ENCODE data around the gene SDC4. TPM values are rescaled to one million over a fixed set of nuclear protein-coding genes. Genes with fewer than 3 reads are reported as not detected.

Gene SDC4
- total RNA-seq, 4 donors from 2014 or later = 60.7 to 140 (median 94.3) TPM

GRCh38 chr20:45290677-45291355 lies 57.4 kb downstream of the SDC4 start:
- intact Hi-C loops (cut with DNase I; ENCODE audit: low total_unique reads) = loop anchor here (10.0 kb wide), 1 partner anchor 236 kb away; no protein-coding TSS in a partner anchor
- Histone ChIP-seq H3K27me3 (peaks cover 13% of the 10 kb centered on the region), H3K27ac (no peak overlapping the region), H3K4me1 (peaks cover 0 to 18% (median 10%) of the 10 kb centered on the region in 4 donors), H3K4me3 (no peak overlapping the region), H3K9me3 (no peaks in the 10 kb centered on the region), H3K36me3 (no peaks in the 10 kb centered on the region)
- DNase-seq = peak; percentile 84
- in situ Hi-C loops (cut with MboI; ENCODE audit: low pct_ligation_motif_present in 1 of 4, low pct_unique_long_range_greater_than_20kb in 1 of 4, low sequenced_read_pairs in 3 of 4) = loop anchor here in 2 of 4 donors (25.0 kb wide), 3 partner anchors 179 to 279 kb away; partner anchors contain the start of genes KCNS1 (in 1 of the 2), WFDC12 (in 1 of the 2) and WFDC5 (in 1 of the 2)
- WGBS, 2 donors (ENCODE audit: low coverage in 1 of 2) = 0 to 18% methylated on average over 1 to 8 of the region's 8 CpGs
- TF ChIP-seq POLR2AphosphoS5 (IDR thresholded peaks at IDR 0.05) (no peak), POLR2A (IDR thresholded peaks at IDR 0.05) (no peak), CTCF (IDR thresholded peaks at IDR 0.05) (peak; percentile 85 to 90 (median 87)), EP300 (IDR thresholded peaks at IDR 0.05; ENCODE audit: low read depth) (no peak)

GRCh38 chr20:45289942-45290676 lies 58.1 kb downstream of the SDC4 start:
- no peak overlapping the region for H3K4me3 ChIP-seq
- WGBS, 2 donors (ENCODE audit: low coverage in 1 of 2) = 74 to 89% methylated on average over 3 to 13 of the region's 13 CpGs
- DNase-seq = no peak
- in situ Hi-C loops (cut with MboI; ENCODE audit: low pct_ligation_motif_present in 1 of 4, low pct_unique_long_range_greater_than_20kb in 1 of 4, low sequenced_read_pairs in 3 of 4) (loop anchor here in 2 of 4 donors (25.0 kb wide), 3 partner anchors 178 to 278 kb away; partner anchors contain the start of genes KCNS1 (in 1 of the 2), WFDC12 (in 1 of the 2) and WFDC5 (in 1 of the 2)), intact Hi-C loops (cut with DNase I; ENCODE audit: low total_unique reads) (loop anchor here (10.0 kb wide), 1 partner anchor 235 kb away; no protein-coding TSS in a partner anchor)
- H3K36me3 ChIP-seq = no peaks in the 10 kb centered on the region
- peaks cover 12% of the 10 kb centered on the region for H3K27me3 ChIP-seq
- no peaks in the 10 kb centered on the region for H3K9me3 ChIP-seq
- TF ChIP-seq CTCF (IDR thresholded peaks at IDR 0.05) (no peak), POLR2A (IDR thresholded peaks at IDR 0.05) (no peak), POLR2AphosphoS5 (IDR thresholded peaks at IDR 0.05) (no peak), EP300 (IDR thresholded peaks at IDR 0.05; ENCODE audit: low read depth) (no peak)
- peaks cover 0 to 18% (median 10%) of the 10 kb centered on the region in 4 donors for H3K4me1 ChIP-seq
- no peak overlapping the region for H3K27ac ChIP-seq

GRCh38 chr20:45288860-45289259 lies 59.4 kb downstream of the SDC4 start:
- in situ Hi-C loops (cut with MboI; ENCODE audit: low pct_ligation_motif_present in 1 of 4, low pct_unique_long_range_greater_than_20kb in 1 of 4, low sequenced_read_pairs in 3 of 4) = loop anchor here in 2 of 4 donors (25.0 kb wide), 3 partner anchors 177 to 277 kb away; partner anchors contain the start of genes KCNS1 (in 1 of the 2), WFDC12 (in 1 of the 2) and WFDC5 (in 1 of the 2)

More at GRCh38 chr20:45288860-45289259, 59.4 kb downstream of the SDC4 start:
- Histone ChIP-seq H3K36me3 (no peaks in the 10 kb centered on the region), H3K9me3 (no peaks in the 10 kb centered on the region), H3K27me3 (peaks cover 7% of the 10 kb centered on the region), H3K27ac (no peak overlapping the region), H3K4me3 (no peak overlapping the region), H3K4me1 (peaks cover 0 to 15% (median 9%) of the 10 kb centered on the region in 4 donors)
- intact Hi-C loops (cut with DNase I; ENCODE audit: low total_unique reads) = no loop called here
- TF ChIP-seq POLR2AphosphoS5 (IDR thresholded peaks at IDR 0.05) = no peak
- TF ChIP-seq POLR2A (IDR thresholded peaks at IDR 0.05) = no peak
- no peak for TF ChIP-seq EP300 (IDR thresholded peaks at IDR 0.05; ENCODE audit: low read depth)
- TF ChIP-seq CTCF (IDR thresholded peaks at IDR 0.05) = no peak
- no peak for DNase-seq
- WGBS, 2 donors (ENCODE audit: low coverage in 1 of 2) = 79 to 84% methylated on average over 2 to 5 of the region's 5 CpGs
